ENCODE measurements around the gene ME1.

ME1 gene

GRCh38 chr6:83182114-83182513 is 248.7 kb downstream of the ME1 start:
- no peak overlapping the region for H3K4me3 ChIP-seq (replicated peaks; ENCODE audit: low read depth, low read length)
- no peak for DNase-seq (ENCODE audit: extremely low read depth, low read depth)
- no peak for TF ChIP-seq CTCF (IDR thresholded peaks at IDR 0.05; ENCODE audit: low read depth, low read length, missing control alignments)

GRCh38 chr6:83180426-83180950 is 250.4 kb downstream of the ME1 start:
- no peak for DNase-seq (ENCODE audit: extremely low read depth, low read depth)
- no peak for TF ChIP-seq CTCF (IDR thresholded peaks at IDR 0.05; ENCODE audit: low read depth, low read length, missing control alignments)
- H3K4me3 ChIP-seq (replicated peaks; ENCODE audit: low read depth, low read length): no peak overlapping the region

- no peak for TF ChIP-seq CTCF (IDR thresholded peaks at IDR 0.05; ENCODE audit: low read depth, low read length, missing control alignments)
- no peak overlapping the region for H3K4me3 ChIP-seq (replicated peaks; ENCODE audit: low read depth, low read length)
- DNase-seq (ENCODE audit: extremely low read depth, low read depth): no peak
Measured at GRCh38 chr6:83176246-83176645, 254.6 kb downstream of the ME1 start.

GRCh38 chr6:83169511-83169910 is 261.3 kb downstream of the ME1 start:
- DNase-seq (ENCODE audit: extremely low read depth, low read depth): no peak
- no peak overlapping the region for H3K4me3 ChIP-seq (replicated peaks; ENCODE audit: low read depth, low read length)
- TF ChIP-seq CTCF (IDR thresholded peaks at IDR 0.05; ENCODE audit: low read depth, low read length, missing control alignments): no peak

- no peak overlapping the region for H3K4me3 ChIP-seq (replicated peaks; ENCODE audit: low read depth, low read length)
- TF ChIP-seq CTCF (IDR thresholded peaks at IDR 0.05; ENCODE audit: low read depth, low read length, missing control alignments): no peak
Measured at GRCh38 chr6:83169106-83169505, 261.7 kb downstream of the ME1 start.

GRCh38 chr6:83168556-83168955 is 262.3 kb downstream of the ME1 start:
- no peak for DNase-seq (ENCODE audit: extremely low read depth, low read depth)
- TF ChIP-seq CTCF (IDR thresholded peaks at IDR 0.05; ENCODE audit: low read depth, low read length, missing control alignments): no peak
- H3K4me3 ChIP-seq (replicated peaks; ENCODE audit: low read depth, low read length): no peak overlapping the region

More at GRCh38 chr6:83169106-83169505, 261.7 kb downstream of the ME1 start:
- no peak for DNase-seq (ENCODE audit: extremely low read depth, low read depth)

GRCh38 chr6:83167726-83168278 is 263.0 kb downstream of the ME1 start:
- no peak overlapping the region for H3K4me3 ChIP-seq (replicated peaks; ENCODE audit: low read depth, low read length)
- DNase-seq (ENCODE audit: extremely low read depth, low read depth): no peak
- no peak for TF ChIP-seq CTCF (IDR thresholded peaks at IDR 0.05; ENCODE audit: low read depth, low read length, missing control alignments)

Measured in HFF-Myc (cell line).